Natural killer cell (primary cell): ENCODE data around the gene KLHDC8A. TPM values are rescaled to one million over a fixed set of nuclear protein-coding genes. Genes with fewer than 3 reads are reported as not detected.

Source experiments
- ATAC-seq, 3 donors: fragments of 150-1000 bp in 2 of 3; fragments of 200-7000 bp in 1 of 3; cut with Tn5 transposase; 1 replicate in 1 of 3; 2 replicates in 2 of 3; pipeline ENCODE4 v1.10.0; 2021; ENCODE audit warnings: mild to moderate bottlenecking in 2 of 3, moderate library complexity in 2 of 3
- DNase-seq, 2 donors: peaks; one replicate each; pipeline versions ENCODE4 v3.0.0 to v3.0.0-alpha.2; 2013 to 2021; ENCODE audit warnings: mixed read lengths in 1 of 2
- H3K27ac ChIP-seq: one replicate; pipeline ENCODE4 v1.5.1; 2013; ENCODE audit warnings: mild to moderate bottlenecking, low read length
- H3K27me3 ChIP-seq: one replicate; pipeline ENCODE4 v1.6.1; 2013; ENCODE audit warnings: low read length; ENCODE audit not compliant: control insufficient read depth, insufficient read depth
- H3K36me3 ChIP-seq: one replicate; pipeline ENCODE4 v1.6.1; 2013; ENCODE audit warnings: low read length; ENCODE audit not compliant: control insufficient read depth, insufficient read depth
- H3K4me1 ChIP-seq: one replicate; pipeline ENCODE4 v1.6.1; 2013; ENCODE audit warnings: low read length; ENCODE audit not compliant: control insufficient read depth, insufficient read depth
- H3K4me3 ChIP-seq: one replicate; pipeline ENCODE4 v1.5.1; 2013; ENCODE audit warnings: low read length
- H3K9me3 ChIP-seq: one replicate; pipeline ENCODE4 v1.6.1; 2013; ENCODE audit warnings: low read length; ENCODE audit not compliant: control insufficient read depth, insufficient read depth
- H3K27ac Mint-ChIP-seq, 2 donors: one replicate each; pipeline ENCODE4 v1.8.0; 2022; ENCODE audit warnings: mild to moderate bottlenecking in 2 of 2, mixed read lengths in 2 of 2, moderate library complexity in 1 of 2
- H3K27me3 Mint-ChIP-seq, 2 donors: one replicate each; pipeline ENCODE4 v1.8.0; 2022; ENCODE audit warnings: low read depth in 2 of 2, mixed read lengths in 2 of 2
- H3K36me3 Mint-ChIP-seq: one replicate; pipeline ENCODE4 v1.8.0; 2022; ENCODE audit warnings: mixed read lengths
- H3K4me1 Mint-ChIP-seq, 2 donors: one replicate each; pipeline ENCODE4 v1.8.0; 2022; ENCODE audit warnings: mixed read lengths in 2 of 2
- H3K4me3 Mint-ChIP-seq: one replicate; pipeline ENCODE4 v1.8.0; 2022; ENCODE audit warnings: mild to moderate bottlenecking, moderate library complexity, mixed read lengths
- H3K9me3 Mint-ChIP-seq, 2 donors: one replicate each; pipeline ENCODE4 v1.8.0; 2022; ENCODE audit warnings: mixed read lengths in 2 of 2
- WGBS: methylation state at CpG from one replicate; pipeline ENCODE4 v1.1.7; 2013; ENCODE audit warnings: missing lambda C conversion rate; ENCODE audit not compliant: insufficient coverage; 5-methylcytosine and 5-hydroxymethylcytosine counted together
- intact Hi-C: fragments of 100-400 bp; cut with micrococcal nuclease; formaldehyde crosslinking; loops from one replicate; pipeline ENCODE4 v1.14.2; 2022
- total RNA-seq, 4 donors: library from RNA; stranded (reverse); fragments of 120-200 nt in 1 of 4; gene quantifications; one replicate each; pipeline versions ENCODE4 v1.2.3 to v1.2.4, GENCODE V29; 2013 to 2022
- TF ChIP-seq, protein P1 (sequence below): fragments of 200-600 bp; IDR thresholded peaks from one replicate; pipeline ENCODE4 v1.8.0; 2022; ENCODE audit warnings: antibody characterized with exemption

KLHDC8A gene
- total RNA-seq, 3 donors from 2014 or later (not counting 1 experiment from before 2014, with no cell fraction given) = not detected

DNA sequence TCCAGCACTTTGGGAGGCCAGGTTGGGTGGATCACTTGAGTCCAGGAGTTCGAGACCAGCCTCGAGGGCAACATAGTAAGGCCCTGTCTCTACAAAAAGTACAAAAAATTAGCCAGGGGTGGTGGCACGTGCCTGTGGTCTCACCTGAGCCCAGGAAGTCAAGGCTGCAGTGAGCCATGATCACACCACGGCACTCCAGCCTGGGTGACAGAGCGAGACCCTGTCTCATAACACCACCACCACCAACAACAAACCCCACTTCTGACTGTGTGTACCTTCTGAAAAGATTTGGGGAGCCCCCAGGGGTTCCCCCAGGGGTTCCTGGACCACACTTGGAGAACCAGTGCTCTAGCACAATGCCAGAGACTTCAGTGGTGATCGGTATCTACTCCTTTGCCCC lies 65.1 kb downstream of the KLHDC8A start:
- no peak overlapping the region for H3K27ac Mint-ChIP-seq
- TF ChIP-seq, protein P1, sequence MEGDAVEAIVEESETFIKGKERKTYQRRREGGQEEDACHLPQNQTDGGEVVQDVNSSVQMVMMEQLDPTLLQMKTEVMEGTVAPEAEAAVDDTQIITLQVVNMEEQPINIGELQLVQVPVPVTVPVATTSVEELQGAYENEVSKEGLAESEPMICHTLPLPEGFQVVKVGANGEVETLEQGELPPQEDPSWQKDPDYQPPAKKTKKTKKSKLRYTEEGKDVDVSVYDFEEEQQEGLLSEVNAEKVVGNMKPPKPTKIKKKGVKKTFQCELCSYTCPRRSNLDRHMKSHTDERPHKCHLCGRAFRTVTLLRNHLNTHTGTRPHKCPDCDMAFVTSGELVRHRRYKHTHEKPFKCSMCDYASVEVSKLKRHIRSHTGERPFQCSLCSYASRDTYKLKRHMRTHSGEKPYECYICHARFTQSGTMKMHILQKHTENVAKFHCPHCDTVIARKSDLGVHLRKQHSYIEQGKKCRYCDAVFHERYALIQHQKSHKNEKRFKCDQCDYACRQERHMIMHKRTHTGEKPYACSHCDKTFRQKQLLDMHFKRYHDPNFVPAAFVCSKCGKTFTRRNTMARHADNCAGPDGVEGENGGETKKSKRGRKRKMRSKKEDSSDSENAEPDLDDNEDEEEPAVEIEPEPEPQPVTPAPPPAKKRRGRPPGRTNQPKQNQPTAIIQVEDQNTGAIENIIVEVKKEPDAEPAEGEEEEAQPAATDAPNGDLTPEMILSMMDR = no peak
- peak overlapping the region; percentile 41 for H3K27ac ChIP-seq
- H3K9me3 ChIP-seq = no peaks in the 10 kb centered on the region
- H3K4me3 ChIP-seq = no peak overlapping the region
- intact Hi-C loops = no loop called here
- DNase-seq = no peak
- H3K4me1 Mint-ChIP-seq = peaks cover 57 to 73% of the 10 kb centered on the region in 2 donors
- peaks cover 76% of the 10 kb centered on the region for H3K4me1 ChIP-seq
- H3K36me3 Mint-ChIP-seq = no peaks in the 10 kb centered on the region
- H3K36me3 ChIP-seq = no peaks in the 10 kb centered on the region
- H3K27me3 ChIP-seq = no peaks in the 10 kb centered on the region
- WGBS = 35% methylated on average over 5 of the region's 6 CpGs
- no peaks in the 10 kb centered on the region for H3K9me3 Mint-ChIP-seq
- H3K4me3 Mint-ChIP-seq = no peak overlapping the region
- no peak for ATAC-seq
- H3K27me3 Mint-ChIP-seq = no peaks in the 10 kb centered on the region

DNA sequence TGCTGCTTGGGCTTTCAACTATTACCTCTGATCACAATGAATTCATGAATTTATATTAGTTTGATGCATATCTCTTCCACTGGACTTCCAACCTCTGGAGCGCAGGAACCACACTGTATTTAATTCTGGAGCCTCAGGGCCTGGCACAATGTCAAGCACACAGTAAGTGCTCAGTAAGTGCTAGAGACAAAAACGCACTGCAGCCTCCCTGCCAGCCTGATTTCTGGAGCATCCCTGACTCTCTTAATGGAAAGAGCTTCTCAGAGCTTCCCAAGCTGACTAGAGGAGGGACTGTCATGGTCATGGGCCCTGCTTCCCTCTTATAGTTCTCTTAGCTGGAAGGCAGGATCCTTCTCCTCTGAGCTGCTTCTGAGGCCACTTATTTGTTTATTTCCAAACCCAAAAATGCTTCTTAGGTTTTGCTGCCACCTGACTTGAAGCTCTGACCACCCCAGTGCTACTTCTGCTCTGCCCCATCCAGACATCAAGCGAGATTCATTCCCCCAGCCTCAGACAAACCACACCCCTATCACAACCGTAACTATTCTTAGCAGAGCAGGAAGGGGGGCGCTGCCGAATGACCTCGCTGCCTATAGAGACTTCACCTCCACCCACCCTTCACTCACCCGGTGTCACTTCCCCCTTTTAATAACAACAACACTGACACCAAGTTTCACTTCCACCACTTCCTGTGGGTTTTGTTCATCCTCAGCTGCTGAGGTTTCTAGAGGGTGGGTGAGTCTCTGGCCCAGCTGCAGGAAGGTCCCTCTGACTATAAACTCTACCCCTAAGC lies 68.8 kb downstream of the KLHDC8A start:
- peaks cover 63 to 79% of the 10 kb centered on the region in 2 donors for H3K4me1 Mint-ChIP-seq
- Histone ChIP-seq H3K27ac (peak overlapping the region; percentile 82), H3K4me1 (peaks cover 87% of the 10 kb centered on the region), H3K9me3 (no peaks in the 10 kb centered on the region), H3K4me3 (no peak overlapping the region), H3K27me3 (no peaks in the 10 kb centered on the region), H3K36me3 (no peaks in the 10 kb centered on the region)
- ATAC-seq = peak; percentile 69 to 89 (median 77)
- peak overlapping the region; percentile 83 to 99 for H3K27ac Mint-ChIP-seq
- no peaks in the 10 kb centered on the region for H3K36me3 Mint-ChIP-seq
- peak overlapping the region; percentile 75 for H3K4me3 Mint-ChIP-seq
- H3K27me3 Mint-ChIP-seq = no peaks in the 10 kb centered on the region
- no peaks in the 10 kb centered on the region for H3K9me3 Mint-ChIP-seq
- 13% methylated on average over 7 of the region's 8 CpGs for WGBS
- DNase-seq = peak; percentile 75 to 94
- intact Hi-C loops = loop anchor here (1.0 to 10.0 kb wide), 5 partner anchors 25 to 1963 kb away; partner anchors contain the start of gene ELK4
- TF ChIP-seq, protein P1 = no peak

DNA sequence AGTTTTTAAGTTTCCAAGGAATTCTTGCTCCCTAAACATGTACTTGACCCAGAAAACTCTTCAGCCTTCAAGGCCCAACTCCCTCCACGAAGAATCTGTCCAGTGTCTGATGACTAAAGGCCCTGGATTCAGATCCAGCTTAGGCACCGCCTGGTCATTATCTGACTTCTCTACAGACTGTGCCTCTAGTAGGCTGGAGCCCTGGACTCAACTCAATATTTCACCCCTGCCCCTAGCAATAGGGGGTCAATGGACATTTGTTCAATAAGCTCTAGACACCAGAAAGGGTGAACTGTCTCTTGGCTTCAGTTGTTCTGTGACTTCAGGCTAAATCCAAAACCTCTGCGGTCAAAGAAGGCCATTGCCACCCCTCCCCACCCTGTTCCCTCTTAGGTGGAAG lies 69.6 kb downstream of the KLHDC8A start:
- intact Hi-C loops = loop anchor here (5.0 to 10.0 kb wide), 3 partner anchors 345 to 1962 kb away; partner anchors contain the start of gene ELK4
- no peaks in the 10 kb centered on the region for H3K9me3 Mint-ChIP-seq
- 87% methylated on average over 3 of the region's 3 CpGs for WGBS
- Histone ChIP-seq H3K4me1 (peaks cover 89% of the 10 kb centered on the region), H3K36me3 (no peaks in the 10 kb centered on the region), H3K27ac (peak overlapping the region; percentile 82), H3K9me3 (no peaks in the 10 kb centered on the region), H3K4me3 (no peak overlapping the region), H3K27me3 (no peaks in the 10 kb centered on the region)
- H3K4me1 Mint-ChIP-seq = peaks cover 71 to 86% of the 10 kb centered on the region in 2 donors
- DNase-seq (no peak), ATAC-seq (no peak)
- no peaks in the 10 kb centered on the region for H3K27me3 Mint-ChIP-seq
- peak overlapping the region; percentile 83 to 99 for H3K27ac Mint-ChIP-seq
- H3K4me3 Mint-ChIP-seq = peak overlapping the region; percentile 91
- H3K36me3 Mint-ChIP-seq = no peaks in the 10 kb centered on the region
- TF ChIP-seq, protein P1 = no peak
